GM12891 (cell line): Measurements from ENCODE around the gene CRY2.

Experiments
- POLR2A ChIP-seq: IDR thresholded peaks from 2 replicates; pipeline ENCODE4 v1.6.1; 2011; ENCODE audit warnings: low read depth, low read length, control low read depth
- POLR2AphosphoS5 ChIP-seq: IDR thresholded peaks from 2 replicates; pipeline ENCODE4 v1.6.1; 2011; ENCODE audit warnings: low read depth, low read length, control low read depth
- SPI1 ChIP-seq: IDR thresholded peaks from 2 replicates; pipeline ENCODE4 v1.6.1; 2011; ENCODE audit warnings: low read depth, low read length, control low read depth

GRCh38 chr11:45801723-45802315, 45.5 kb upstream of the CRY2 start:
- TF ChIP-seq POLR2A (no peak), SPI1 (0 out of 2 replicates have a peak, but pooled peaks have one; percentile 26), POLR2AphosphoS5 (no peak)
